Astrocyte (in vitro differentiated cells and primary cell): Measurements from ENCODE around the gene TRERF1.

Experiments used
- CTCF ChIP-seq: IDR thresholded peaks from 2 replicates; pipeline ENCODE4 v1.5.1; 2011; ENCODE audit warnings: low read depth, mild to moderate bottlenecking, inconsistent platforms, low read length, moderate library complexity; ENCODE audit not compliant: insufficient read depth
- EZH2 ChIP-seq: IDR thresholded peaks from 2 replicates; pipeline ENCODE4 v1.6.1; 2012; ENCODE audit warnings: mild to moderate bottlenecking, low read length, inconsistent platforms; ENCODE audit not compliant: insufficient read depth

- TF ChIP-seq CTCF (no peak), EZH2 (no peak)
These were observed 19.4 kb upstream of the TRERF1 start for GRCh38 chr6:42471142-42471541.
